Stimulated activated CD4-positive, alpha-beta T cell treated with anti-CD3 and anti-CD28 coated beads, Interleukin-15, amount 100 ng/mL, for 1 hour (primary cell): ENCODE measurements around the gene ATRN.
"Not testable (repeated sequence)": the region's sequence is repeated elsewhere in the genome, so short reads cannot be mapped to it uniquely, and the experiment has no call there.

ENCODE experiments used
- DNase-seq, 2 donors: peaks; one replicate each; pipeline ENCODE4 v3.0.0-alpha.2; 2020; ENCODE audit warnings: low read depth in 1 of 2, low spot score in 1 of 2

The ATRN gene

DNA sequence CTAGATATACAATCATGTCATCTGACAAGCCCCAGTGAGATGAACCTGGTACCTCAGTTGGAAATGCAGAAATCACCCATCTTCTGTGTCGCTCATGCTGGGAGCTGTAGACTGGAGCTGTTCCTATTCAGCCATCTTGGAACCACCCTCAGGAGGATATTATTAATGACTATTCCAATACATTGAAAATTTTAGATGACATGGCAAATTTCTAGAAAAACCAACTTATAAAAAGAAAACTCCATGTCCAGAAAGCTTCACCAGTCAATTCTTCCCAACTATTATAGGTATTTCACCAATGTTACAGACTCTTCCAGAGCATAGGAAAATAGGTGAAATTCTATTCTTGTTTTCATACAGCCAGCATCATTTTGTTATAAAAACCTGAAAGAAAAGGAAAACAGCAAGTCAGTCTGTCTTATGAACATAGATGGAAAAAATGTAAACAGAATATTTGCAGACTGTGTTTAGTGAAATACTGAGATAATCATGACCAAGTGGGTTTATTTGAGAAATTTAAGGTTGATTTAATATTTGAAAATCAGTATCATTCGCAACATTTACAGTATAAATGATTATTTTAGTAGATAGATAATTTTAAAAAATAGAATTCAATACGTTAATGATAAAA lies 43.3 kb downstream of the ATRN start:
- DNase-seq, result no peak

DNA sequence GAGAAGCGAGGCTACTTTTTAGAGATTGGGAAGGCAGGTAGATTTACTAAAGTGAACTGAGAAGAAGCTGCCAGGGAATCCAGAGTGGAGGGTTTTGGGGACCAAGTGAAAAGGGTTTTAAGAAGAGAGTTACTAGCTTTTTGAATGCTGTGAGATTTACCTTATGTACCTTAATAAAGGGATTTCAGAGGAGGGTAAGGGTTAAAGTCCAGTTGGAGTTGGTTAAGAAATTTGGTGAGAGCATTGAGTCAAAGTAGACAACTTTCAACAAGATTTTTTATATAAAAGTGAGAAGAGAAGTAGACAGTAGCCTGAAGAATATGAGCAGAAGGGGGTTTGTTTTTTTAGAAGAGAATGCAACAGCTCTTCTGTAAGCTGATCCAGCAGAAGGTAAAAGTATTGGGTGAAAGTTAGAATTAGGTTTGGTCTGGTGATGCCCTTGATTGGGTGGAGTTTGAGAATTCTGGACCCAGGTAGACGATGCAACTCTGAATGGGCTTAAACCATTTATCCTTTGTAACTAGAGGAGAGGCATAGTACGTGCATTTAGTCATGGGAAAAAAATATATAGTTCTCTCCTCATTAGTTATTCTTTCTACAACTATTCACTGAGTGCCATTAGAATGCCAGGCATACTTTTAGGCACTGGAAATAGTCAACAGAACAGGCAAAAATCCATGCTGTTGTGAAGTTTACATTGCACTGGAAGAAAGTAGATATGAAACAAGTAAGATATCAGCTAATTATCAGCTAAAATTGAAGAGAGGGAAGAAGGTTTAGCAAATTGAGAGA lies 44.8 kb downstream of the ATRN start:
- DNase-seq, result no peak

GRCh38 chr20:3521852-3522740 lies 51.3 kb downstream of the ATRN start:
- DNase-seq, result no peak

- DNase-seq, result not testable (repeated sequence)
These were observed 53.9 kb downstream of the ATRN start for GRCh38 chr20:3524696-3525095.

DNA sequence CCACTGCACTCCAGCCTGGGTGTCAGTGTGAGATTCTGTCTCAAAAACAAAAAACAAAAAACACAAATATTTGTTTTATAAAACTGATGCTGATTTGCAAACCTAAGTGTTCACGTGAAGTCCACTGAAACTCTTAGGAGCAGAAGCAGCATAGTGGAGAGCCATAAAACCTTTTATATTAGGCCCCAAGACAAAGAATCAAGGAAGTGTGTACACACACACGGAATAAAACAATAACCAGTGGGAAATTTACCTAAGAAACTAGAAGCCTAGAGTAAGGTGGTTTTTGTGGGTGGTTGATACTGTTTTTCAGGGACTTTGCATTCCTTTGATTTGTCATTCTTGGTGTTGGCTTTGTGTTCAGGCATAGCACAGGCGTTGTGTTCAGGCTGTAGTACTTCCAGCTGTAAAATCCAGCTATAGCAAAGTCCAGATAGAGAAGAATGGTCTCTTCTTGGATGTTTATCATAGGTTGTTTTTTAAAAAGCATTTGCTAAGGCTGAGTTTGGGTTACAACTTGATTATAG lies 61.3 kb downstream of the ATRN start:
- DNase-seq, result no peak

DNA sequence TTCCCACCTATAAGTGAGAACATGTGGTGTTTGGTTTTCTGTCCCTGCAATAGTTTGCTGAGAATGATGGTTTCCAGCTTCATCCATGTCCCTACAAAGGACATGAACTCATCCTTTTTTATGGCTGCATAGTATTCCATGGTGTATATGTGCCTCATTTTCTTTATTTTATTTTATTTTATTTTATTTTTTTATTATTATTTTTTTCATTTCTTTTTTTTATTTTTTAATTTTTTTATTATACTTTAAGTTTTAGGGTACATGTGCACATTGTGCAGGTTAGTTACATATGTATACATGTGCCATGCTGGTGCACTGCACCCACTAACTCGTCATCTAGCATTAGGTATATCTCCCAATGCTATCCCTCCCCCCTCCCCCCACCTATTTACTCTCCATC lies 66.9 kb downstream of the ATRN start:
- DNase-seq, result not testable (repeated sequence)

DNA sequence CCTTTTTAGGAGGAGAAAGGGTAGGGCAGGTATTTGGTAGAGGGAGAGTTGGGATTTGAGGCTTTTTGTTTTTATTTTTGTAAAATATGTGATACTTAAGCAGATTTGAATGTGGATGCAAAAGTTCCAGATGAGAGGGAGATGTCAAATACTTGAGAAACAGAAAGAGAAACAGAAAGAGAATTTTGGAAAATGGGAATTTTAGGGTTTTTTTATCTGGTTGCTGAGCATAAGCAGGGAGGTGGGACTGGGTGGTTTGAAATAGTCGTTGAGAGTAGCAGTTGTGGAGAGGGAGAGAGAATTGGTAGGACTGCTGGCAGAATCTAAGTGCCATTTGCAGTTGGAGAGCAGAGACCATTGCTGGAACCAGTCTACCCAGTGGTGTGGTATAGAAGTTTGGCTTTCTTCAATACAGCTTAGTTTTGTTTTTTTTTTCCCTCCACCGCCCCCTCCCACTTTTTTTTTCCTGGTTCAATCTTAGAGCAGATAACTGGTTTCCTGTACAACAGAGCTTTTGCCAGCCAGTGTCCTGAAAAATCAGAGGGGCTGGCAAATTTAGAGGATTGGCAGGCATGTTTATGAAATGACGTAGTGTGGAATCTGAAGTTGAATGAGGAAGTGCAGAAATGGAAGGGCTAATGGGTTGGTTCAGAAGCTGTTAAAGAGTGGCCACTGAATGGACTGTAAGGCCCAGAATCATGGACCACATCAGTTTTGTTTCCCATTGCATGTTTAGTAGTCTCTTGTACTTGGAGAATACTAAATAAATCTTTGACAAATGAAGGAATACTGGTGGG lies 68.7 kb downstream of the ATRN start:
- no peak for DNase-seq

DNA sequence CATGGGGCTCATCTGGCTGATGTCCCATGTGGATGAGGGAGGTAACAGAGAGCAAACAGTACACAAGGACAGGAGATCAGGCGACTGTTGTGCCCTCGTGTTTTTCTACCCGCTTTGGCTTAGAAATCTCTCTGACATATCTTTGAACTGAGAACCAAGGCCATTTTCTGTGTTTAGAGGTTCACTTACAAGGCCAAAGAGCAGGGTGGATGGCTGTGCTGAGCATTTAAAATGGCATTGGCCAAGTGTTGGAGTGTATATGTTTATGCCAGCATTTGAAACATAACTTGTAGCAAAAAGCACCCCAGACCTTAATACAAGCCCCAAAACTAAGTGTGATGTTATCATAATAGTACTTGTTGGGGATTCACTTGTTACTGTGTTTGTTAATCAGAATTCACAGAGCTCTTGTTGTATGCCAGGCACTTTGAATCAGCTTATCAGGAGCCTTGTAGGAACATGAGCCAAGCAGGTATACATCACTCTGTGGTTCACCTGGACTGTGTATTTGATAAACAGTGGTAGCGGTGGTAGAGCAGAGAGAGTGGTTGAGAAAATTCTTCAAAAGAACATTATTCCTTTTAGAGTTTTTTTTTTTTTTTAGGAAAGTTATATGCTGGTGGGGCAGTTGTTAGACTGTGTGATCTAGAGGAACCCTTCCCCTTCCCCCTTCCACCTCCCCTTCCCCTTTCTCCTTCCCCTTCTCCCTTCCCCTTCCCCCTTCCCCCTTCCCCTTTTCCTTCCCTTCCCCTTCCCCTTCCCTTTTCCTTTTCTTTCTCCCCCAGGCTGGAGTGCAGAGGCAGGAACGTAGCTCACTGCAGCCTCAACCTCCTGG lies 71.3 kb downstream of the ATRN start:
- no peak for DNase-seq

DNA sequence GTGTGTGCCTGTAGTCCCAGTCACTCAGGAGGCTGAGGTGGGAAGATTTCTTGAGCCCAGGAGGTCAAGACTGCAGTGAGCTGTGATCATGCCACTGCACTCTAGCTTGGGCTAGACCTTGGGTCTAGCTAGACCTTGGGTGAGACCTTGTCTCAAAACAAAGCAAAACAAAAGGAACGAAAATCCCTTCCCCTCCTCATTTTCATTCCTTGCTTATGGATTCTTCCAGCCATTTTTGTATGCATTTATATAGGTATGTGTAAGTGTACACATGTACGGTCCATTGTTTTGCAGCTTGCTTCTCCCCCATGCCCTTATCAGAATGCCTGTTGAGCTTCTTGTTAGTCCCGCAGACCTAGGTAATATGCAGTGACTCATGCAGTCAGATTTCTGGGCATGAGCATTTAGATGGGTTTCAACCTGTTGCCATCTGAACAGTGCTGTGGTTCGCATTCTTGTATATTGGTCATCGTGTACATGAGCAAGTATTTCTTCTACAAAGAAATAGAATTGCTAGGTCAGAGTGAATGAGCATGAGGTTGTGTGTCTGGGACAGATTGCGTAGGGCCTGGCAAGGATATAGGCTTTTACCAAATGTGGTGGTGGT lies 73.2 kb downstream of the ATRN start:
- DNase-seq, result no peak

DNA sequence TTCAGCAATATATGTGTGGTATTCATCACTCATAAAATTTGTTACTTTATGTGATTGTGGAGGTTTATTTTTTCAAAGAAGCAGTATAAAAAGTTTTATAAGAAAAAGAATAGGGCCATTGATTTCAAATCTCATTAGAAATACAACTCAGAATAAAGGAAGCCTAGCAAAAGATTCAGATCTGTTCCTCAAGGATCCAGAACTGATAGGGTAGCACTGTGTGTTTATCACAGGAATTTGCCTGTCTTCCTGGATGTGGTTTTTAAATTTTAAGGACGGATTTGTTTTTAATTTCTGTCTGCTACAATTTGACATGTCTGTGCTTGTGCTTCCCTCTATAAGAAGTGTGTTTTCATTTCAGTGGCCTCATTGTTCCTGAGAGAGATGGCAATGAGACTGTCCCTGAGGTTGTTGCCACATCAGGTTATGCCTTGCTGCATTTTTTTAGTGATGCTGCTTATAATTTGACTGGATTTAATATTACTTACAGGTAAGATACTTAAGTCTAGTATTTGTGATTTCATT lies 74.6 kb downstream of the ATRN start:
- DNase-seq, result no peak

- no peak for DNase-seq
These were observed 77.1 kb downstream of the ATRN start for GRCh38 chr20:3547906-3548305.

DNA sequence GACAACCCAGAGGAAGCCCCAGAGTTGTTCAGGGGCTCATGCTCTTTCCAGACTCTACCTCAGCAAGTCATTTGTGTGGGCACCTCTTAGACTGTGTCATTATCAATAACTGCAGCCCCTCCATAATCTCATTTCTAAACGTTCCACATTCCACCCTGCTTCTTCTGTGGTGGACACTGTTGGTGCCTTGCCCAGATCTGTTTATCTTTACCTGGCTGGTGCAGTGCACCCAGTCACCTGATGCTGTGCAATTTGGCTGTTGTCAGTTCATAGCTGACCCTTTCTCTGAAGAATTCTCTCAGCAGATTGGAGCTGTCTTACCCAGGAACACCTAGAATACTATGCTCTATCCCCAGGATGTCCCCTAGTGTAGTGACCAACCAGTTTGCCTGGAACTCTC lies 80.0 kb downstream of the ATRN start:
- no peak for DNase-seq

- no peak for DNase-seq
These were observed 81.0 kb downstream of the ATRN start for GRCh38 chr20:3551681-3552434.

DNA sequence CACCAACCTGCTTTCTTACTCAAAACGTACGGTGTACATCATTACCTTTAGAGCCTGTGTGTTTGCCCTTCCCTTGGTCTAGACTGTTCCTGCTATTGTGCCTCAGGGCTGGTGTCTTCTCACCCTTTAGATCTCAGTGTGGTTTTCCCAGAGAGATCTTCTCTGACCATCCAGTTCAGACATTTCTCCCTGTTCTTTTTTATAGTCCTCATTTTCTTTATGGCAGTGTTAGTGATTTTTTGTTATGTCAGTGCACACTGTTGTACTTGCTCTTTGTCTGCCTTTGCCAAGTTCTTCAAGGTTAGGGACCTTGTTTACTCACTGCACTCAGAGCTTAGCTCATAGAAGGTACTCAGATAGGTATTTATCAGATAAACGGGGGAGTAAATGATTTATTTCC lies 82.8 kb downstream of the ATRN start:
- no peak for DNase-seq

DNA sequence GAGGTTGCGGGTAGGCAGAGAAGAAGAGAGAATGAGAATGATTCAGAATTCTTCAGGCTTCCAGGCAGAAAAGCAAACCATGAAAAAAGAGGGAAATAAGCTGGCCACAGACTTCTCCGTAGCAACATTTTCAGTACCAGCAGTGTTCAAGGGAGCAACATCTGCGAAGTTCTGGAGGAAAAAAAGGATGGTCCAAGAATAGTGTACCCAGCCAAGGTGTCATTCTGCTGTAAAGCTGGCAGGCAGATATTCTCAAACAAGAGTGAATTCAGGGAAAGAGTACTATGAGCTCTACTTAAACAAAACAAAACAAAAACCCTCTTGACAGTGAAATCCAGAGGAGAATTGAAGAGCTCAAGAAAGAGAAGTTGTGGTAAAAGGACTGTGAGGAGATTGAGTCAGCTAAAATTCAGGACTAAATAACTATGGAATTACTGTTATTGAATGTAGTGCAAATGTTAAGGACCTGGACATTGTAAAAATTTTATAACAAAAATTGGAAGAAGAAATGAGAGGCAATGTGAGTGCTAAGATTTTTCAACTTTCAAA lies 86.5 kb downstream of the ATRN start:
- no peak for DNase-seq

GRCh38 chr20:3559231-3559630 lies 88.4 kb downstream of the ATRN start:
- DNase-seq, result no peak

DNA sequence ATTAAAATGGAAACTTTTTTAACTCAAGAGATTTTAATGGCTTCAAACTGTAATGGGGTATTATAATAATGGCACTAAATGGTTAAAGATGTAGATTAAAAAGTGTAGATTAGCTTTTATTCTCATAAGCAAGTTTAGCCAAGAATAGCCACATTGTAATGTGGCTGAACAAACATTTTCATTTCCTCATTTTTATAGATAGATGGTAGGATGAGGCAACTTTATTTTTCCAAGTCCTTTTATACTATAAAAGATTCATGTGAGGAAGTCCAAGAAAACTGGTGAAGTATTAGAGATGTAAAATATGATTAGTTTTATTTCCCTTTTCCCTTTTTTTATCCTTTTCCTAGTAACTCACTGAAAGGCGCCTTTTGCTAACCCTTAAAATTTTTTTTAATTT lies 88.8 kb downstream of the ATRN start:
- no peak for DNase-seq

DNA sequence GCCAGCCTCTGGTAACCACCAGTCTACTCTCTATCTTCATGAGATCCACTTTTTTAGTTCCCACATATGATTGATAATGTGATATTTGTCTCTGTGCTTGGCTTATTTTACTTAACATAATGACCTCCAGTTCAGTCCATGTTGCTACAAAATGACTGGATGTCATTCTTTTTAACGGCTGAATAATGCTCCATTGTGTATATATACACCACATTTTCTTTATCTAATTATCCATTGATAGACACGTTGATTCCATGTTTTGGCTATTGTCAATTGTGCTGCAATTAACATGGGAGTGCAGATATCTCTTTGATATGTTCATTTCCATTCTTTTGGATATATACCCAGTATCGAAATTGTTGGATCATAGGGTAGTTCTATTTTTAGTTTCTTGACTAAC lies 89.3 kb downstream of the ATRN start:
- DNase-seq, result no peak
